NK-92 treated with Interleukin-12 subunit alpha and Interleukin-12 subunit beta, amount 100 ng/mL, for 24 hours (cell line): Measurements from ENCODE around the gene CTIF.

Experiments used
- DNase-seq: peaks from one replicate; lab custom pipeline; 2025; lab: John Stamatoyannopoulos, UW

Gene CTIF

DNA sequence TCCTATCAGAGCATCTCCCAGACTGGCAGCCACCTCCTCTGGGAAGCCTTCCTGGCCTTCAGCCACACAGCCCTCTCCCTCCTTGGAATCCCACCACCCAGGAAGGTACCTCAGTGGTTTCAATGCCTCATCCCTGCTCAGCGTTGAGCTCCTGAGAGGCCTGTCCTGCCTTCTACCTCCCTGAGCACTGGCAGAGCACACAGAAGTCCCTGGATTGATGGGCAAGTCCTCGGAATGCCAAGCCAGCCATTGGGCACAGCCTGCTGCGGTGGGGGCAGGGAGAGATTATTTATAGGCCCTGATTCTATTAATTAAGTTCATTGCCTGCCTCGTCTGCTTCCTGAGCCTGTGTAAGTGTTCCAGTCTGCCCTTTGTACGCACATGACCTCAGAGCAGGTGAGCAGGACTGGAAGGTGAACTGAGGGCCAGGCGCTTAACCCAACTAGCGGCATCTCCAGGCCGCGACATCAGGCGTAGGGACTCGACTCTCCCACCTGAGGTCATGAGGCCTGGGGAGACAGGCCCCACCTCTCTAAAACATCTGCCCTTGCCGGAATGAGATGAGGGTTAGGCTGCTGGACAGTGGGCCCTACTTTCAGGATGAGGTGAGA is 348.6 kb downstream of the CTIF start:
- no peak for DNase-seq

DNA sequence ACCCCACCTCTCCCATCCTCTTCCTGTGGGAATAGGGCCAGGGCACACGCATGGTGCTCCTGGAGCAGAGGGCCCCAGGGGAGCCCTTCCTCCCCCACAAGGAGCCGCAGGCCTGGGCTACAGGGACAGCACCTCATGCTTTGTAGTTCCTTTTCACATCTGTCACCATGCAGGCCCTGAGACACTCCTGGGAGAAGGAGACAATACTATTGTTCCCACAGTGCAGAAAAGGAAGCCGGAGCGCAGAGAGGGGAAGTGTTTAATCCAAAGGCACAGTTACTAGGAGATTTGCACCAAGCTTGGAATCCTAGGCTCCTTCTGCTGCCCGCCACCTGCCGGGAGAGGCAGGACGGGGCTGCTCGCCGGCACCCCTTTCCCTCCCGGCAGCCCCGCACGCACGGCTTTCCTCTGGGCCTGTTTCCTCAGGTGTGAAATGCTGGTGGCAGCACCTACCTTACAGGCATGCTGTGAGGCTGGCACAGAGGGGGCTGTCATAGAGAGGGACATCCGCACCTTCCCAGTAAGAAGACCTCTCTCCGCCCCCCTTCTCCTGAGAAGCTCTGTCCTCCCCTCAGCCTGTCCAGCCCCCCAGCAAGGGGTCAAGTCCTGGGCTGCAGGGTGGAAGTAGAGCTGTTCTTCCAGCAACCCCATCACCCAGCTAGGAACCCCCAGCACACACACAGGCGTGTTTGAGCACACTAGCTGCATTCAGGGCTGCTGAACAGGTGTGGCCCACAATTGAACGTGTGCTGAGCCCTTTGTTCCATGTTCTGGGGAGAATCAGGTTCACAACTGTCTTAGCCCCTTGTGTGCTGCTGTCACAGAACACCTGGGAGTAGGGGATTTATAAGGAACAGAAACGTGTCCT is 349.3 kb downstream of the CTIF start:
- DNase-seq, result no peak

DNA sequence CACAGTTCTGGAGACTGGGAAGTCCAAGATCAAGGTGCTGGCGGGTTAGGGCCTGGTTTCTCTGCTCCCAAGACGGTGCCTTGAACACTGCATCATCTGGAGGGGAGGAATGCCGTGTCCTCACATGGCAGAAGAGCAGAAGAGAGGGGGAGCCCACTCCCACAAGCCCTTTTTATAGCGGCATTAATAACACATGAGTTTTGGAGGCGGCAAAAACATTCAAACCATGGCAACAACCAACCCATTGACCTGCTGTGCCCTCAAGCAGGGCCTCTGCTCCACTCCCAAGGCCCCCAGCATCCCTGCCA is 349.9 kb downstream of the CTIF start:
- no peak for DNase-seq

DNA sequence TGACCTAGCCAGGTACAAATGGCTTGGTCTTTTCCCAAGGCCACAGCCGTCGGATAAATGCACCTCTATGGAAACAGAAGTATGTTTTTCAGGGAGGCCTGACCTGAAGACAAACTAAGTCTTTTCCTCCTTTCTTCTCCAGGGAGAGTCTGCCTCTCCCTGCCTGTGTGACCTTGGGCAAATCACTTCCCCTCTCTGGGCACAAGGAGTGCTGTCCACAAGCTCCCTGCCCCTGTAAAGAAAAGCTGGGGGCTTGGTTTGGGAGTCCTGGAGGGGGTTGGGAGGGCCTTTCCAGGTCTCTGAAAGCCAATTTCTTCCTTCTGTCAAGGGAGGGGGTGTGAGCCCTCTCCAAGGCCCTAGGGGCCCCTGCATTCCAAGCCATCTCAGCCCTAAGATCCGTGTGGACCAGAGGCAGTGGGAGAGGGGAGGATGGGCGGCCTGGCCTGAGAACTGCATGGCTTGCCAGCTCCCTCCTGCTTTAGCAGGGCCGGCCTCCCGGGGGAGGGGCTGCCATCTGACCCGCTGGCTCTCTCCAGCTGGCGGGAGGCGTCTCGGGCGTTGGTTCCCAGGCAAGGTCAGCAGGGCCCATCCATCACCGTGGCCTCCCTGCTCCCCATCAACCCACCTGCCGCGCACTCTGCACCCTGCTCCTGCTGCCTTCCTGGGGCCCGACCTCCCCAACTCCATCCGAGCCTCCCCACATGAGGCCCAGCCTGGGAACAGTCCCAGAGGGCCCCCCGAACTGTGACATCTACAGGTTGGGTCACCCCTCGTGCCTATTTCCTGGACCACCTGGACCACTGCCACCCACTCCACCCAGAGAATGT is 350.5 kb downstream of the CTIF start:
- DNase-seq, result no peak

DNA sequence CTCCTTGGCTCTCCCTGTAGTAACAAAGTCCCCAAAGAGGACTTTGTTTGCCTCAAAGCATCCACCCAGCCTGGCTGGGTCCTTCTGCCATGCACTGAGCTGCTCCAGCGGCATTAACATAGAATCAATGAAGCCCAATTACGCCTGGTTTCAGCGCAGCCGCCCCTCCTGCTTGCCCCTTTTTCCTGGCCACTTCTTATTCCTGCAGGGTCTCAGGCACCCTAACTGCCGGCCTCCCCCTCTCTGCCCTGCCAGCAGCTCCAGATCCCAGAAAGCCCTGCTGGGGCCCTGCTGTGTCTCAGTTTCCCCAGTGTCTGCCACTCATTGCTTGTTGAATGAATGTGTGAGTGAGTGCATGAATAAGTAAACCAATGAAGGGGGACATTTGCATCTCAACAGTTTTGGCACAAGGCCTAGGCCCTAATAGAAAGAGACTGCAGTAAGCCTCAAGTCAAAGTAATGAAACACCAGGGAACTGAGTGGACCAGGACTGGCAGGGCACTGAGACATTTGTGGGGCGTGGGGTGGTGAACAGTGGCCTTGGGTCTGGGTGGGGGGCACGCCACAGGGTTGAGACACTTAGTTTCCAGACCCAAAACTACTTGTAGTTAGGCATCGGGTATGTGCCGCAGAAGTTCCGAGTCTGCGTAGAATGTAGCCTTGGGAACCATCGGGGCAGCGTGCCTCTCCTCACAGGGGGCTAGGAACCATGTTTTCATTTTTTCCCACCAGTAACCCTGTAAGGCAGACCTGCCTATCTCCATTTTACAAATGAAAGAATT is 351.3 kb downstream of the CTIF start:
- no peak for DNase-seq

DNA sequence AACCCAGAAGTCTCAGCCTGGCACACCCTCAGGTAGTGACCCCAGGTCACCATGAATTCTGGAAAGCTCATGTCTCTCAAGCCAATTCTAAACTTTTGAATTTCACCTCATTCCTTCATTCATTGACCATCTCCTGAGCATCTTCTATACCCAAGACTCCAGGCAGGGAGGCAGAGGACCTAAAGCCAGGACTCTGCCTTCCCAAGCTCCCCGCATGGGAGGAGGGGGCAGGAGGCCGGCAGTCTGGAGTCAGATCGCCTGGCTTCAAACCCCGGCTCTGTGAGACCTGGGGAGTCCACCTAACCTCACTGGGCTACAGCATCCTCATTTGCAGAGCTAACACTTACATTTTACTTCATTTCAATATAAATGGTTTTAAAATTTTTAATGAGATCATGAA is 352.9 kb downstream of the CTIF start:
- DNase-seq, result no peak

DNA sequence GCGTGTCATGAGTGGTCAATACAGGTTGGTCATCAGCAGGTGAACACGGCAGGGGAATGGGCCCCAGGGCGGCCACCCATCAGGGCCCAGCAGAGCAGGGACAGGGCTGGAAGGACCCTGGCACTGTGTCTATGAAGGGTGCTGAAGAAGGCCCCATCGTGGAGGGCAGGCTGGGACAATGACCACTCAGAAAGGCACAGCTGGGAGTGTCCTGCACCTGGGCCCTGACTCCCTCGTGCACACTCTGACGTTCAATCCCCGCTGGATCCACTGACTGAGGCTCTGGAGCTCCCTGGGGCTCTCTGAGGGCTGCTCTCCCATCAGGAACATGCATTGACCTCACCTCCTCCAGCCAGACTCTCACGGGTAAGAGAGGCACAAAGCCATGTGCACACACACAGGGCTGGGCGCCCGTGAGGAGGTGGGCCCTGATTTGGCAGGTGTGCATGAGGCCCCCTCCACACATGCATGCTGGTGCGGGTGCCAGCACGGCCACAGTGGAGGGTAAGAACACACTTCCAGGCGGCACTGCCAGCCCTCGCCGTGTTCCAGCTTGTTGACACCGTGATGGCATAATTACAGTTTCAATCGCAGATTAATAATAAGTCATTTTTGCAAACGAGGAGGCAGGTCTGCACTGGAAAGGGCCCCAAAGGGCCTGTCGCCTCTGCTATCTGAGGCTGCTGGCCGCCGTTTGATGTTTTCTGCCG is 353.5 kb downstream of the CTIF start:
- DNase-seq, result no peak

DNA sequence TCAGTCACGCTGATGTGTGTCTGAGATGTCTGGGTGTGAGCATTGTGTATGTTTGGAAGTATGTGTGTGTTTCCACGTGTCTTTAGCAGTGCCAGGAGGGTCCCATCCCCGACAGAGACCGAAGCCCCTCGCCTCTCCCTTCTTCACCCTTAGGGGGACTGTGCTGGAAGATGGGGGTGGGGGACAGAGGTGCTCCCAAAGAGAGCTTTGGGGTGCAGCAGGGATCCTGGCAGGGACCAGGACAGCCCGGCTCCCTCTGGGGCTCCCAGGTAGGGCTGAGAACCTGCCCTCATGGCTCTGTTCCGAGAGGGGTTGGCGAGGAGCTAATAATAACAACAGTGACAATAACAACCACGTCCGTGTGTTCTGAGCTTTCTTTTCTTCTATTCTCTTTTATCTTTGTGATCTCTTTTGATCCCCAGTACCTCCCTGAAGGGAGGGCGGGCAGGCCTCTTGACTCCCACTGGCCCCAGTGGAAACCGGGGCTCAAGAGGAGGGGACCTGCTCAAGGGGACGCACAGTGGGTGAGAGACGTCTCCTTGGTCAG is 354.3 kb downstream of the CTIF start:
- DNase-seq, result no peak

DNA sequence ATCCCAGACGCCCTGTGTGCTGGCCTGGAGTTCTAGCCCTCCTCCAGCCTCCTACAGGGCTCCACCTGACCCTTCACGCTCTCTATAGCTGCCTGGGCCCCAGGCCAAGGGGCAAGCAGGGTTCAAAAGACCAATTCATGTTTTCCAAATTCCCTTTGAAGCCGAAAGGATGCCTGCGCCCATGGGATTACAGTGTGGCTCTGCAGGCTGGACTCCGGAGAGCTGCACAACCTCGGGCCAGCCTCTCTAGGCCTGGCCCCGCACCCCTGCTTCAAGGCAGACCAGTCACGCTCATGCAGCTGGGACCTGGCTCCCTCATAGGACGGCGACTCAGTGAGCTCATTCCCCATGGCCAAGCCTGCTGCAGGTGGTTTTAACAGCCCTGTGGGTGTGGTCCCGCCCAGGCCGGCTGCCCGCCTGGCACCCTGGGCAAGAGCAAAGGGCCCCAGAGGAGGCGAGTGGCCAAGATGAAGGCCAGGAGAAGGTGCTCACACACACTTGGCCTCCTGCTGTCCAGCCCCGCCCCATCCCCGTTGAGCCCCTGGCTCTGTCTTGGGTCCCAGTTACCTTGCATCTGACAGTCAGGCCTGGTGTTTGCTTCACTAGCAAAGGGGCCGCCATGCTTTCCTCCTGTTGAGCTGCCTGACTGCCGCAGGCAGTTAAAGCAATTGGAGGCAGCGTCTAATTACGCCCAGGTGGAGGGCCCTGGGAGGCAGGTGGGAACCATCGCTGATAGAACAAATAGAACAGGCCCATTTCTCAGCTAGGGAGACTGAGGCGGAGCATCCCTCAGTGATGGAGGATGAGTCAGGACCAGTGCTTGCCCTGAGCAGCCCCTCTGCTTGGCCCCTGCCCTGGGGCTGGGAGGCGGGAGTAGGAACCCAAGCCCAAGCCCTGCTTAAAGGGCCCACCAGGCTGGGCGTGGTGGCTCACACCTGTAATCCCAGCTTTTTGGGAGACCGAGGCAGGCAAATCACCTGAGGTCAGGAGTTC is 355.1 kb downstream of the CTIF start:
- no peak for DNase-seq

DNA sequence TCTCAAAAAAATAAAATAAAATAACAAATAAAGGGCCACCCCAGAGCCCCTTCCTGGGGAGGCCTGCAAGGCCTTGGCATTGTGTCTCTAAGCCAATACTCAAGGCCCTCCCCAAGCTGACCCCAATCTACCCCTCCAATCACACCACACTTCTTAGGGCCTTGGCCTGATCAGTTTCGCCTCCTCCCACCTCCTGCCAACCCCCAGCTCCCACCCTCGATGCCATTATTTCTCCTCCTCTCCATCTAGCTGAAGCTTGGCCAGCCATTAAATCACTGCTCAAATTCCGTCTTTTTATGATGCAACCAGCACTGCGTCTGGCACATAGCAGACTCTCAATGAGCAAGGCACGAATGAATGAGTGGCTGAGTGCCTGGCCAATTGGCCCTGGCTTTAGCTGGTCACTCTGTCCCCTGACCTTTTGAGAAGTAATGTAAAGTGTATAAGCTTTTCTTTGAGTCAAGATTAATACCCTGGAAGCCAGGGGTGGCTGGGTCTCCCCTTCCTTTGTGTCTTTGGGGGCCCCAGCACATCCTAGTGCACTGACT is 356.0 kb downstream of the CTIF start:
- DNase-seq, result no peak

DNA sequence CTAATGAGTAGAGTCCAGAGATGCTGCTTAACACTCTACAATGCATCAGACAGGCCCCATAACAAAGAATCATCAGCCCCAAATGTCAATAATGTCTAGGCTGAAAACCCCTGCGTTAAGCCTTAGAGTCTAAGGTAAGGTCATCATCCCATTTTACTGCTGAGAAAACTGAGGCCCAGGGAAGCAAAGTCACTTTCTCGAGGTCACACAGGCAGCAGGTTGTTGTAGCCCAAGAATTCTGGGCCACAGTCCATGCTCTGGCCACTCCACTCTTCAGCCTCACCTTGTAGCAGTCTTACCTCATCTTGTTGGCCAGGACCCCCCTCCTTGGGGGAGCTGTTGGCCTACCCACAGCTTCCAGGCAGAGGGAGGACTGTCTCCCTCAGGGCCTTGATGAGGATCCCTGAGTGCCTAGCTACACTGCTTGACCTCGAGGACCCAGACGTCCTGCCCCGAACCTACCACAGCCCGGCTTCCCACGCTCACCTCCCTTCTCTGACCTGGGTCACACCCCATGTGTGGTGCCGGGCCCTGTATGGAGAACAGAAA is 357.6 kb downstream of the CTIF start:
- no peak for DNase-seq

DNA sequence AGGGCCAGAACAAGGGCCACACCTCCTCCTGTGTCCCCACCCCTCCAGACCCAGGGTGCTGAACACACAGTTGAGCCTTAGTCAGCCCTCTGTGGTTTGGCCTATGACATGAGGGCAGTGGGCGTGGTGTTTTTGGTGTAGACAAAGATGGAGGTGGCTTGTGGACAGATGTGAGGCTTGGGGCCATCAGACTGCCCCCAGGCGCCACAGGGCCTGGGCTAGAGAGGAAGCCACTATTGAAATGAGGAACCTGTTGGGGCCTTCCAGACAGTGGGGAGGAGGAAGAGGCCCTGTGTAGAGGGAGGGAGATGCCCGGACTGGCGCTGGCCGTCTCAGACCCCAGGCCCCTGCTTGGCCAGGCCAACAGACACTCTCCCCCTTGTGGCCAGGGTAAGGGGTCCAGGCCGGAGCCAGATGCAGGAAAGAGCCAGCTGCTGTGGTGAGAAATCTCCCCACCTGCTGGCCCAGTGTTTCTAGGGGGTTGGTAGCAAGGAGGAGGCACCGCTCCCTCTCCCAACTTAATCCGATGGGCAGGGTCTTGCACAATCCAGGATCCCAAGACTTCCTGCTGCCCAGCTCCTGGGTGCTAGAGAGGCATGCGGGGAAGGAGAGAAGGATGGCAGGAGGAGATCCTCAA is 358.2 kb downstream of the CTIF start:
- peak; percentile 19 for DNase-seq

DNA sequence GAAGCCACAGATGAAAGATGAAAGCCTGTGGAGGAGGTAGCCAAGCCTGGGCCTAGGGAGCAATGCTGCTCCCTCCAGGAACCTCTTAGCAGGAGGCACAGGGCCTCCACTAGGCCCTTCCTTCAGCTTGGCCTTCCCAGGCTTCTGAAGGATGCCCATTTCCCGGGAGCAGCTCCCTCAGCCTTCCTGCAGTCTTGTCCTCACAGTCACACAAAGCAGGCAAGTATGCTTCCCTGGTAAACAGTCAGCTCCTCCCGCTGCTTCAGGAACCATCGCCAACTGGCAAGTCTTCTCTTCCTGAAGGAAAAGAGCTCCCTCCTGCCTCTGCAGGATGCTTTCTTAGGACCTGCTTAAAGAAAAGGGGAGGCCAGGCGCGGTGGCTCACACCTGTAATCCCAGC is 358.7 kb downstream of the CTIF start:
- no peak for DNase-seq

DNA sequence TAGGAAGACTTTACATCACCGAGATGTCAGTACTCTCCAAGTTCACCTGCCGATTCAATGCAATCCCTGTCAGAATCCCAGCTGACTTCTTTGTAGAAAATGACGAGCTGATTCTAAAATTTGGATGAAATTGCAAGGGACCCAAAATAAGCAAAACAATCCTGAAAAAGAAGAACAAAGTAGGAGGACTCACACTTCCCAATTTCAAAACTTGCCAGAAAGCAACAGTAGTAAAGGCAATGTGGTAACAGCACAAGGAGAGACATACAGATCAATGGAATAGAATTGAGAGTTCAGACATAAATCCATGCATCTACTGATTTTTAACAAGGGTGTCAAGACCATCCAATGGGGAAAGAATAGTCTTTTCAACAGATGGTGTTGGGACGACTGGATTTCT is 359.7 kb downstream of the CTIF start:
- no peak for DNase-seq

DNA sequence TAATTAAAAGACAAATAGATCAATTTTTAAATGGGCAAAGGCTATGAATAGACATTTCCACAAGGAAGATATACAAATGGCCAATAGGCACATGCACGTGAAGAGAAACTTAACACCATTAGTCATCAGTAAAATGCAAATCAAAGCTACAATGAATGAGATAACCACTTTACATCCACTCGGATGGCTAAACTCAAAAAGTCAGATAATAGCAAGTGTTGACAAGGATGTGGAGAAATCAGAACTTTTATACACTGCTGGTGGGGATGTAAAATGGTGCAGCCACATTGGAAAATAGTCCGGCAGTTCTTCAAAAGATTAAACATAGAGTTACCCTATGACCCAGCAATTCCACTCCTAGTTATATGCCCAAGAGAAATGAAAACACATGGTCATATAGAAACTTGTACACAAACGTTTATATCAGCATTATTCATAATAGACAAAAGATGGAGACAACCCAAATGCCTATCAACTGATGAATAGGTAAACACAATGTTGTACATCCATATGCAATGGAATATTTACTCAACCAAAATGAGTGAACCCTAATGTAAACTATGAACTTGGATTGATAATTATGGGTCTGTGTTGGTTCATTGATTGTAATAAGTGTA is 360.8 kb downstream of the CTIF start:
- DNase-seq, result no peak

DNA sequence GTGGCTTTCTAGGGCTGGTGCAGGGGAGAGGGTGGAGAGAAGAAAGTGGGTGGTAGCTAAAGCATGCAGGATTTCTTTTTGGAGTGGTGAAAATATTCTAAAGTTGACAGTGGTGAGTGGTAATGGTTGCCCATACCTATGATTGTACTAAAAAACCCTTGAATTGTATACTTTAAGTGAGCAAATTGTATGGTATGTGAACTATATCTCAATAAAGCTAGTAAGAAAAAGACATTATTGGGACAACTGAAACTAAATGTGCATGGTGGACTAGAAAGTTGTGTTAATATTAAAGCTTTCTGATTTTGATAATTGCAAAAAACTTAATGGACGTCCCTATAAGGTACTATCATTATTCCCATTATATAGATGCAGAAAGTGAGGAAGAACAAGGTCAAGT is 361.6 kb downstream of the CTIF start:
- DNase-seq, result no peak

DNA sequence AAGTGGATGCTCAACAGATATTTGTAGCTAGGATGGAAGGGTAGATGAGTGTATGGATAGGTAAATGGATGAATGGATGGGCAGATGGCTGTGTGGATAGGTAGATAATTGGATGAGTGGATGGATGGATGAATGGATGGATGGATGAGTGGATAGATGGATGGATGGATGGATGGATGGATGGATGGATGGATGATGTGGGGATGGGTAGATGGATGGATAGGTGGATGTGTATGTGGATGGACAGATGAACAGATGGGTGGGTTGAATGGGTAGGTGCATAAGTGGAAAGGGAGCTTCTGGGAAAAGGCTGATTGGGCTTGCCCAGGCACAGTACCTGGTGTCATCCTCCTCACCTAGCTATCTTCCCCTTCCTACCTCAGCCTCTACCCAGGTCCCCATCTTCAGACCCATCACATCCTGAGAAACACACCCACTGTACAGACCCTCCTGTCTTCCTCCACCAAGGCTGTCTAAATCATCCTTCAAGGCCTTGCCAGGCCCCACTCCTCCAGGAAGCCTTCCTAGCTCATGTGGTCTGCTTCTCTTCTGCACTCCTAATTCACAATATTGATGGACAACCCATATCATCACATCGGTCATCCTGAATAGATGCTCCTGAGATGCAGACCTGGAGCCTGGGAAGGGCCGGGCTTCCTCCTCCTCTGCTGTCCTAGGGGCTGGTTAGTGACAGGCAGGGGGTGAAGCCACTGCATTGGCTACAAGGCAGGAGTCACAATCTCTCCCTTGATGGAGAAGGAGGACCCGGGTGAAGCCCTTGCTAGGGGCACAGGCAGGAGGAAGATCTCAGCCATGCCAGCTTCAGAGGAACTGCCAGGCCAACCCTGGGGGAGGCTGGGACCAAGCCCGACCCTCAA is 362.6 kb downstream of the CTIF start:
- DNase-seq, result no peak
